ENCODE measurements around the gene CNTN4.

- TF ChIP-seq POLR2AphosphoS5 (IDR thresholded peaks at IDR 0.05; ENCODE audit: borderline replicate concordance, low read depth, low read length) (no peak), EZH2 (IDR thresholded peaks at IDR 0.05) (no peak), FOXP2 (optimal IDR thresholded peaks at IDR 0.05; ENCODE audit: control extremely low read depth, extremely low read length, insufficient read depth) (no peak)
Measured at GRCh38 chr3:2599471-2599870, 500.8 kb downstream of the CNTN4 start.

Data from SK-N-MC (cell line).